ENCODE data around the gene SCLT1.
"Not testable (repeated sequence)": the region's sequence is repeated elsewhere in the genome, so short reads cannot be mapped to it uniquely, and the experiment has no call there.

The SCLT1 gene

DNA sequence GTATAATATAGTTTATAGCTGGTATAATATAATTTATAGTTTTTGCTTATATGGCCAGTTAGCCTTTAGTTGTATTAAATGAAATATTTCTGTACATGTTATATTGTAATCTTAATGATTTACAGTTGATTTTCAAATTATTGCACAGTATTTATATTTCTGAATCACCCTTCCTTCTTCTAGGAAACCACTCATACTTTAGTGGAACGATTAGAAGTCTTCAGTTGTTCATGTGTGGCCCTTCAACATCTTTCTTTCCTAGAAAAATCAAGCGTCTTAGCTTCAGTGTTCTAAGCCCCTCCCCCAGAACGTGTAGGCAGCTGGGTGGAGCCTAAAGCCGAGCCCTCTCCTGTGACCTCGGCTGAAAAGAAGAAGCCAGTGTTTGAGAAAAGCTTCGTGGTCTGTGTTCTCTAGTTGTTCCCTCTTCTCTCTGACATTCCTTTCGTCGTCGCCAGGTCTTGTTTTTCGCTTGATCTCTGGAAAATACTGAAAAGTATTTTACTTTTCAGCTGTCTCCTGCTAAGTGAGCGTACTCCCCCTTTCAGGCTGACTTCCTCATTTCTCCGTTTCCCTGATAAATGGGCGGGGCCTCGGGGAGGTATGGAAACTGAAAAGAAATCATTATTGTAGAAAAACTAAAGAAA, 2.6 kb upstream of the SCLT1 start, which contains the start of gene C4orf33:
TSS of gene C4orf33 (plus strand) at position 342 of the 644 bp plus-strand sequence. CDS start 6,459 bp downstream, outside the sequence.
- Mint-ChIP-seq H3K9me3 (ENCODE audit: low read depth) (no peaks in the 10 kb centered on the region), H3K27ac (peak within 1 kb of the TSS; percentile 87), H3K4me3 (peak within 1 kb of the TSS; percentile 96), H3K4me1 (ENCODE audit: low read depth) (peaks cover 33% of the 10 kb centered on the region), H3K36me3 (no peaks in the 10 kb centered on the region), H3K27me3 (no peaks in the 10 kb centered on the region)

DNA sequence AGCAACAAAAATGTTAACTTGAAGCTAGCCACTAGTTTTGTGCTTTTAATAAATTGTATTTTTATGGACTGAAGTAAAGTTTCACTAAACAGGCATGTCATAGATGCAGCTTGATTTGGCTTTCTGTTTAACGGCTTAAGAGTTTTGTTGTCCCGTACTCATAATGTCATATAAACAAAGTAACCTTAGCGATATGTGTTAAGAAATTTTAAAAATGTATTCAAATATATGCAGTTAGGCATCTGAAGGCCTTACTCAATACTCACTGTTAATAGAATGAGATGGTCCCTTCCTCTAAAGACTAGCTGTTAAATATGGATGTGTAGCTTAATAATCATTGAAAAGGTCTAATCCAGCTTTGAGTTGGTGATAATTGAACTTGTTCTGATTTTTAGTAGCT, 1.0 kb upstream of the SCLT1 start:
- no peaks in the 10 kb centered on the region for H3K27me3 Mint-ChIP-seq
- H3K4me3 Mint-ChIP-seq = no peak overlapping the region
- no peaks in the 10 kb centered on the region for H3K9me3 Mint-ChIP-seq (ENCODE audit: low read depth)
- H3K4me1 Mint-ChIP-seq (ENCODE audit: low read depth) = peaks cover 36% of the 10 kb centered on the region
- H3K36me3 Mint-ChIP-seq = no peaks in the 10 kb centered on the region
- H3K27ac Mint-ChIP-seq = peak overlapping the region; percentile 9

DNA sequence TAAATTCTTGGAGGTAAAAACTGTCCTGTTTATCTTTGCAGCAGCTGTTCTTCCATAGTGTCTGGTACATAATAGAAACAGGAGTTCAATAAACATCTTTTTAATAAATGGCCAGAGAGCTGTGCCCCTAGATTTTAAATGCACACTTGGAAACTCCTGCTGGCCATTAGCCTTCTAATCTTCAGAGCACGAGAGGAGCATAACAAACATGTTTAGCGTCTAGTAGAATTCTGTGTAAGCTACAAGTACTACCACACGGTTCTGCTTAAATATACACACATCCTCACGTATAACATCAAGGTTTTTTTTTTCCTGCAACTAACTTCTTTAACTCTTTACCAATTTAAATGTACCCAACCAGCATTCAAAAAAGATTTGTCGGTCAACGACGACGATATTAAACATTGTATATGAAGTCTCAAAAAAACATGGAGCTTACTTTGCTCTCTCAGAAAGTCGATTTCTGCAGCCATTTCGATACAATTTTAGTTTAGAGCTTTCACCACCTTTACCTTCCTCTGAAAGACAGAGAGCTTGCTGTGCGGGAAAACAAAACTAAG, 628 bp downstream of the SCLT1 start:
- Mint-ChIP-seq H3K27ac (no peak overlapping the region), H3K36me3 (no peaks in the 10 kb centered on the region), H3K4me1 (ENCODE audit: low read depth) (peaks cover 46% of the 10 kb centered on the region), H3K4me3 (no peak overlapping the region), H3K27me3 (no peaks in the 10 kb centered on the region), H3K9me3 (ENCODE audit: low read depth) (no peaks in the 10 kb centered on the region)

DNA sequence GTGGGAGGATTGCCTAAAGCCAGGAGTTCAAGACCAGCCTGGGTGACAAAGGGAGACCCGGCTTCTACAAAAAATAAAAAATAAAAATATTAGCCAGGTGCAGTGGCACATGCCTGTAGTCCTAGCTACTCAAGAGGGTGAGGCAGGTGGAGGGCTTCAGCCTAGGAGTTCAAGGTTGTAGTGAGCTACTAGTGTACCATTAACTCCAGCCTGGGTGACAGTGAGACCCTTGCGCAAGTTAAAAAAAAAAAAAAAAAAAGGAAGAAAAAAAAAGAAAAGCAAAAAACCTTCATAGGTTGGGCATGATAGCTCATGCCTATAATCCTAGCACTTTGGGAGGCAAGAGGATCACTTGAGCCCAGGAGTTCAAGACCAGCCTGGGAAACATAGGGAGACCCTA, 5.8 kb downstream of the SCLT1 start:
- Mint-ChIP-seq H3K4me3 (no peak overlapping the region), H3K27ac (no peak overlapping the region), H3K27me3 (no peaks in the 10 kb centered on the region), H3K9me3 (ENCODE audit: low read depth) (peaks cover 3% of the 10 kb centered on the region), H3K4me1 (ENCODE audit: low read depth) (peaks cover 25% of the 10 kb centered on the region), H3K36me3 (peaks cover 8% of the 10 kb centered on the region)

DNA sequence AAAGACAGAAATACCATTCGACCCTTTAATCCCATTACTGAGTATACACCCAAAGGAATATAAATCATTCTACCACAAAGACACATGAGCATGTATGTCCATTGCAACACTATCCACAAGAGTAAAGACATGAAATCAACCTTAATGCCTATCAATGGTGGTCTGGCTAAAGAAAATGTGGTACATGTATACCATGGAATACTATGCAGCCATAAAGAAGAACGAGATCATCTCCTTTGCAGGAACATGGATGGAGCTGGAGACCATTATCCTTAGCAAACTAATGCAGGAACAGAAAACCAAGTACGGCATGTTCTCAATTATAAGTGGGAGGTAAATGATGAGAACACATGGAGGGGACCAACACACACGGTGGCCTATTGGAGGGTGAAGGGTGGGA, 7.9 kb downstream of the SCLT1 start:
- Mint-ChIP-seq H3K36me3 (peaks cover 22% of the 10 kb centered on the region), H3K4me3 (no peak overlapping the region), H3K9me3 (ENCODE audit: low read depth) (peaks cover 9% of the 10 kb centered on the region), H3K27ac (no peak overlapping the region), H3K4me1 (ENCODE audit: low read depth) (peaks cover 28% of the 10 kb centered on the region), H3K27me3 (no peaks in the 10 kb centered on the region)

DNA sequence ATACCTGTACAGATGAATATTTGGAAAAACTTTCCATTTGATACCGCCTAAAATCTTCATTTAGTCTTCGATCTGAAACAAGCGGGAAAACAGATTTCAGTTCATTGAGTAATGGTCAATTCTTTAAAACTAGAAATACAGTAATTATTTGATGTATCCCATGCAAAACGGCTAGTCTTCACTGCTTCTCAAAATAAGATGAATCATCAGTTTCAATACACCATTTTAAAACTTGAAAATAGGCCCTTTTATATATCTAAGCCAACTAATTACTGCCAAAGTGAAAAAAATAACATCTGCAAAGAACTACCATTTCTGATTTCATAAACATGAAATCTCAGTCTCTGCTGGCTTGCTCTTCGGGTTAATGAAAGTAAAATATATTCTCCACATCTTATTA, 11.0 kb downstream of the SCLT1 start:
- peaks cover 17% of the 10 kb centered on the region for H3K4me1 Mint-ChIP-seq (ENCODE audit: low read depth)
- H3K9me3 Mint-ChIP-seq (ENCODE audit: low read depth) = peaks cover 15% of the 10 kb centered on the region
- H3K27ac Mint-ChIP-seq = no peak overlapping the region

DNA sequence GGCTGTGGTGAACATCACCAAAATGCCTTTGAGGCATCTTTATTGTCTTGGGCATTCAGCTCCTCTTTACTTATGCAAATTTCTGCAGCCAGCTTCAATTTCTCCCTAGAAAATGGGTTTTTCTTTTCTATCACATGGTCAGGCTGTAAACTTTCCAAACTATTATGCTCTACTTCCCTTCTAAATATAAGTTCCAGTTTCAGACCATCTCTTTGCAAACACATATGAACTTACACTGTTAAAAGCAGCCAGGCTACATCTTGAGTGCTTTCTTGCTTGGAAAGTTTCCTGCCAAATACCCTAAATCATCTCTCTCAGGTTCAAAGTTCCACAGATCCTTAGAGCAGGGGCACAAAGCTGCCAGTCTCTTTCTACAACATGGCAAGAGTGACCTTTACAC, 13.2 kb downstream of the SCLT1 start:
- H3K36me3 Mint-ChIP-seq = peaks cover 47% of the 10 kb centered on the region
- peaks cover 12% of the 10 kb centered on the region for H3K9me3 Mint-ChIP-seq (ENCODE audit: low read depth)

More for the DNA sequence above, 11.0 kb downstream of the SCLT1 start:
- Mint-ChIP-seq H3K27me3 (no peaks in the 10 kb centered on the region), H3K4me3 (no peak overlapping the region), H3K36me3 (peaks cover 41% of the 10 kb centered on the region)

DNA sequence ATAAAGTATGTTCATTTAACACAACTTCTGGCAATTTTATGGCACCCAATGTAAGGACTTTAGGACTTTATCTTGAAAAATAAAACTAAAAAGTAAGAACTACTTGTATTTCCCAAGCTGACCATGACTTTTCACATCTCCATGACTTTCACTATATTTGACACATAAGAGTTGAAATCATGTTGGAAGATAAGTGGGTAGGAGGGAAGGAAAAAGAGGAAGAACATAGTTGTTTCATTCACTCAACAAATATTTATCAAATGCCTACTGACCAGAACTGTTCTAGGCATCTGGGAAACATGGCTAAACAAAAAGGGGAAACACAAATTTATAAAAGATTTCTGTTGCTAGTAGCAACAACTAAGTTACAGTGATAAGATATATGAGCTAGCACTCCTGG, 16.0 kb downstream of the SCLT1 start:
- H3K9me3 Mint-ChIP-seq (ENCODE audit: low read depth) = peaks cover 20% of the 10 kb centered on the region
- no peak overlapping the region for H3K27ac Mint-ChIP-seq
- no peaks in the 10 kb centered on the region for H3K27me3 Mint-ChIP-seq
- peaks cover 6% of the 10 kb centered on the region for H3K4me1 Mint-ChIP-seq (ENCODE audit: low read depth)
- H3K36me3 Mint-ChIP-seq = peaks cover 62% of the 10 kb centered on the region
- H3K4me3 Mint-ChIP-seq = no peak overlapping the region

More for the DNA sequence above, 13.2 kb downstream of the SCLT1 start:
- Mint-ChIP-seq H3K4me1 (ENCODE audit: low read depth) (peaks cover 14% of the 10 kb centered on the region), H3K27me3 (no peaks in the 10 kb centered on the region), H3K4me3 (no peak overlapping the region), H3K27ac (no peak overlapping the region)

DNA sequence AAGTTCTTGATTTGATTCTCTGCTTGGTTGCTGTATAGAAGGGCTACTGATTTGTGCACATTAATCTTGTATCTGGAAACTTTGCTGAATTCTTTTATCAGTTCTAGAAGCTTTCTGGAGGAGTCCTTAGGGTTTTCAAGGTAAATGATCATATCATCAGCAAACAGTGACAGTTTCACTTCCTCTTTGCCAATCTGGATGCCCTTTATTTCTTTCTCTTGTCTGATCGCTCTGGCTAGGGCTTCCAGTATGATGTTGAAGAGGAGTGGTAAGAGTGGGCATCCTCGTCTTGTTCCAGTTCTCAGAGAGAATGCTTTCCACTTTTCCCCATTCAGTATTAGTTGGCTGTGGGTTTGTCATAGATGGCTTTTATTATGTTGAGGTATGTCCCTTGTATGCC, 23.8 kb downstream of the SCLT1 start:
- peaks cover 21% of the 10 kb centered on the region for H3K9me3 Mint-ChIP-seq (ENCODE audit: low read depth)
- not testable (repeated sequence) for H3K4me1 Mint-ChIP-seq (ENCODE audit: low read depth); H3K4me3 Mint-ChIP-seq; H3K27me3 Mint-ChIP-seq; H3K27ac Mint-ChIP-seq
- H3K36me3 Mint-ChIP-seq = peaks cover 54% of the 10 kb centered on the region

DNA sequence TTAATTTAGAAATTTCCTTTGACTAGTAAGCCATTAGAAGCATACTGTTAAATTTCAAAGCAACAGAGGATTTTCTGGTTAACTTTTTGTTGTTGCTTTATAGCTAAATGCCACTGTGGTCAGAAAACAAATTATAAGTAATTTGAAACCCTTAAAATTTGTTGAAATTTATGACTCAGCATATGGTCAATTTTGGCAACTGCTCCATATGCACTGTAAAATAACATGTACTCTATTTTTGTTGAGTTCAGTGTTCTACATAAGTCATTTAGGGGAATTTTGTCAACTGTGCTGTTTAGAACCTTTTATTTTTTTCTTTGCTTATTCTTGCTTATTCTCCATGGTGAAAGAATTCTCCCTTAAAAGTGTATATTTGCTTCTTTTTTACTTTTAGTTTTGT, 28.6 kb downstream of the SCLT1 start:
- no peak overlapping the region for H3K4me3 Mint-ChIP-seq
- H3K36me3 Mint-ChIP-seq = peaks cover 58% of the 10 kb centered on the region
- no peaks in the 10 kb centered on the region for H3K4me1 Mint-ChIP-seq (ENCODE audit: low read depth)
- no peaks in the 10 kb centered on the region for H3K27me3 Mint-ChIP-seq
- H3K9me3 Mint-ChIP-seq (ENCODE audit: low read depth) = peaks cover 18% of the 10 kb centered on the region
- H3K27ac Mint-ChIP-seq = no peak overlapping the region

DNA sequence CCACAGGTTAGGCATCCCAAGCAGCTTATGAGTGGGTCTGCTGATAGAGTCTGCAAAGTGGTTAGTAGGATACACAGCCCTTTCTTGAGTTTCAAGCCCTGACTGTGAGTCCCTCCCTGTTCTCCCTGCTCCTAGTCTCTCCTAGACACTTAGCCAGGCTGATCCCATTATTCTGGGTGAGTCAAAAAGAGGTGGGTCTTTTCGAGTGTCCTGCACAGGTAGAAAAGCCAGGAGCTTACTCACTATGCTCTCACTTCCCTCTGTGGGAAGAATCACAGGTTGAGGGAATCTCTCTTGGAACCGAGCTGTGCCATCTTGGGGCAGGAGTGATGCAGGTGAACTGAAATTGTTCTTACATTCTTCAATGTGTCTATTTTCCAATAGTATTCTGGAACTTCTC, 29.7 kb downstream of the SCLT1 start:
- Mint-ChIP-seq H3K4me3 (no peak overlapping the region), H3K4me1 (ENCODE audit: low read depth) (no peaks in the 10 kb centered on the region), H3K36me3 (peaks cover 60% of the 10 kb centered on the region), H3K27me3 (no peaks in the 10 kb centered on the region), H3K27ac (no peak overlapping the region), H3K9me3 (ENCODE audit: low read depth) (peaks cover 24% of the 10 kb centered on the region)

DNA sequence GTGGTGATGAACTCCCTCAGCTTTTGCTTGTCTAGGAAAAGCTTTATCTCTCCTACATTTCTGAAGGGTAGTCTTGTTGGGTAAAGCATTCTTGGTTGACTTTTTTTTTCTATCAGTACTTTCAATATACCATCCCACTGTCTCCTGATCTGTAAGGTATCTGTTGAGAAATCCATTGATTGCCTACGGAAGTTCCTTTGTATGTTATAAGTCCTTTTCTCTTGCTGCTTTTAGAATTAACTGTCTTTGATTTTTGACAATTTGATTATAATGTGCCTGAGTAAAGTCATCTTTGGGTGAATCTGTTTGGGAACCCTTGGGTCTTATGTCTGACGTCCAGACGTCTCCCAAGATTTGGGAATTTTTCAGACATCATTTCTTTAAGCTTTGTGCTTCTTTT, 30.8 kb downstream of the SCLT1 start:
- Mint-ChIP-seq H3K36me3 (peaks cover 58% of the 10 kb centered on the region), H3K27ac (no peak overlapping the region), H3K27me3 (no peaks in the 10 kb centered on the region), H3K4me3 (no peak overlapping the region), H3K4me1 (ENCODE audit: low read depth) (no peaks in the 10 kb centered on the region), H3K9me3 (ENCODE audit: low read depth) (peaks cover 24% of the 10 kb centered on the region)

DNA sequence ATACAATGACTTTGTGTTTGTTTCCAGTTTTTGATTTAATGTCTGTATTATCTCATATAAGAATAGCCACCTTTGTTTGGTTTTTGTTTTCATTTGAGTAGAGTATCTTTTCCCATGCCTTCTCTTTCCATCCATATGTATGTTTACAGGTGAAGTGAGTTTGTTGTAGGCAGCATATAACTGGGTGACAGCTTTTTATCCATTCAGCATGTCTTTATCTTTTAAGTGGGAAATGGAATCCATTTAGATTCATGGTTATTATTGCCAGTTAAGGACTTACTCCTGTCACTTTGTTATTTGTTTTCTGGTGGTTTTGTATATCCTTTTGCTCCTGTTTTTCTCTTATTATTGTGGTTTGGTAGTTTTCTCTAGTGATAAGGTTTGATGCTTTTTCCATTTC, 34.3 kb downstream of the SCLT1 start:
- Mint-ChIP-seq H3K27ac (no peak overlapping the region), H3K9me3 (ENCODE audit: low read depth) (peaks cover 38% of the 10 kb centered on the region), H3K4me3 (no peak overlapping the region), H3K4me1 (ENCODE audit: low read depth) (no peaks in the 10 kb centered on the region), H3K27me3 (no peaks in the 10 kb centered on the region), H3K36me3 (peaks cover 53% of the 10 kb centered on the region)

DNA sequence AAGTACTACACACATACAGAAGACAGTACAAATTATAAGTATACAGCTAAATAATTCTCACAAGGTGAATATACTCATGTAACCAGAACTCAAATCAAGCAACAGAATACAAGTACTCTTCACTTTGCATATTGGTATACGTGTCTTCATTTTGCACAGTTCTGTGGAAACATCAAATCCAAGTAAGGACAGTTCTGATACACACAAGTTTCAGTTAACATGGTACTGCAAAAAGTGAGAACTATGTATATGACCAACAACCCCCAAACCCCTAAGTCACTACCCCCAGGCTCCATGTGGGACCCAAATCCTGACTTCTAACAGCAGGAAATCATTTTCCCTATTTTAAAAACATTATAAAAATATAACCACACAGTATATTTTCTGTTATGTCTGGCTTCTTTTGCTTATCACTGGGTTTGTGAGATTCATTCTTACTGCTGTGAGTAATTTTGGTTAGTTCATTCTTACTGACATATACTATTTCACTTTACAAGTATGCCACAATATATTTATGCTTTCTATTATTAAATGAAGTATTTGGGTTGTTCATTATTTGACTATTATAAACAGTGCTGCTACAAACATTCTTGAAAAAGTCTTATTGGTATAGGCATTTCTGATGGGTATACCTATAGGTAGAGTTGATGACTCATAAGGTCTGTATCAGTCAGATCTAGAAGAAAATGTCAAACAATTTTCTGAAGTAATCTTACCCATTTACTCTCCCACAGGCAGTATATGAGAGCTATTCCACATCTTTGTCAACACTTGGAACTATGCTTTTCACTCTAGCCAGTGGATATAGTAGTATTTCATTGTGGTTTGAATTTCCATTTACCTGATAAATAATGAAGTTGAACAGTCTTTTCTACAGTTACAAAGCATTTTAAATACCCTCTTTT, 47.0 kb downstream of the SCLT1 start:
- Mint-ChIP-seq H3K27ac (no peak overlapping the region), H3K4me3 (no peak overlapping the region), H3K36me3 (no peaks in the 10 kb centered on the region), H3K9me3 (ENCODE audit: low read depth) (peaks cover 6% of the 10 kb centered on the region), H3K27me3 (no peaks in the 10 kb centered on the region), H3K4me1 (ENCODE audit: low read depth) (peaks cover 2% of the 10 kb centered on the region)

DNA sequence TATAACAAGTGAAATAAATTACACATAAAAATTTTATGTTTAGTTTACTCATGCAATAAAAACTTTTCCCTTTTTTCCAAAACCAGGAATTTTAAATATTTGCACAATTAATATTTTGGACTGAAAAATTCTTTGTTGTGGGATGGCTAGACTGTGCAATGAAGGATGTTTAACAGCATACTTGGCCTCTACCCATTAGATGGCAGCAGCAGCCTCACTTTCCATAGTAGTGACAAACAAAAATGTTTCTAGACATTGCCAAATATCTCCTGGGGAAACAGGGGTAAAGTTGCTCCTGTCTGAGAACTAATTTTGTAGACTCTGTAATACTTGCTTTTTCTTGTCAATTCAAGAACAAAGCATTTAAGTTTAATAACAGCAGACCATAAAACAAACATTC, 49.8 kb downstream of the SCLT1 start:
- no peaks in the 10 kb centered on the region for H3K27me3 Mint-ChIP-seq
- peaks cover 4% of the 10 kb centered on the region for H3K36me3 Mint-ChIP-seq
- no peaks in the 10 kb centered on the region for H3K9me3 Mint-ChIP-seq (ENCODE audit: low read depth)
- H3K4me3 Mint-ChIP-seq = no peak overlapping the region
- peaks cover 2% of the 10 kb centered on the region for H3K4me1 Mint-ChIP-seq (ENCODE audit: low read depth)
- H3K27ac Mint-ChIP-seq = no peak overlapping the region

Data from activated naive CD8-positive, alpha-beta T cell (primary cell).